ENCODE measurements around the gene GALC.

The GALC gene

GRCh38 chr14:87960013-87960787 is 32.8 kb downstream of the GALC start:
- TF ChIP-seq, protein P1, sequence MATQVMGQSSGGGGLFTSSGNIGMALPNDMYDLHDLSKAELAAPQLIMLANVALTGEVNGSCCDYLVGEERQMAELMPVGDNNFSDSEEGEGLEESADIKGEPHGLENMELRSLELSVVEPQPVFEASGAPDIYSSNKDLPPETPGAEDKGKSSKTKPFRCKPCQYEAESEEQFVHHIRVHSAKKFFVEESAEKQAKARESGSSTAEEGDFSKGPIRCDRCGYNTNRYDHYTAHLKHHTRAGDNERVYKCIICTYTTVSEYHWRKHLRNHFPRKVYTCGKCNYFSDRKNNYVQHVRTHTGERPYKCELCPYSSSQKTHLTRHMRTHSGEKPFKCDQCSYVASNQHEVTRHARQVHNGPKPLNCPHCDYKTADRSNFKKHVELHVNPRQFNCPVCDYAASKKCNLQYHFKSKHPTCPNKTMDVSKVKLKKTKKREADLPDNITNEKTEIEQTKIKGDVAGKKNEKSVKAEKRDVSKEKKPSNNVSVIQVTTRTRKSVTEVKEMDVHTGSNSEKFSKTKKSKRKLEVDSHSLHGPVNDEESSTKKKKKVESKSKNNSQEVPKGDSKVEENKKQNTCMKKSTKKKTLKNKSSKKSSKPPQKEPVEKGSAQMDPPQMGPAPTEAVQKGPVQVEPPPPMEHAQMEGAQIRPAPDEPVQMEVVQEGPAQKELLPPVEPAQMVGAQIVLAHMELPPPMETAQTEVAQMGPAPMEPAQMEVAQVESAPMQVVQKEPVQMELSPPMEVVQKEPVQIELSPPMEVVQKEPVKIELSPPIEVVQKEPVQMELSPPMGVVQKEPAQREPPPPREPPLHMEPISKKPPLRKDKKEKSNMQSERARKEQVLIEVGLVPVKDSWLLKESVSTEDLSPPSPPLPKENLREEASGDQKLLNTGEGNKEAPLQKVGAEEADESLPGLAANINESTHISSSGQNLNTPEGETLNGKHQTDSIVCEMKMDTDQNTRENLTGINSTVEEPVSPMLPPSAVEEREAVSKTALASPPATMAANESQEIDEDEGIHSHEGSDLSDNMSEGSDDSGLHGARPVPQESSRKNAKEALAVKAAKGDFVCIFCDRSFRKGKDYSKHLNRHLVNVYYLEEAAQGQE (IDR thresholded peaks at IDR 0.05; ENCODE audit: insufficient replicate concordance, low read depth) = no peak
- TF ChIP-seq SPI1 (IDR thresholded peaks at IDR 0.05; ENCODE audit: borderline replicate concordance, low read depth) (no peak), POLR2AphosphoS5 (IDR thresholded peaks at IDR 0.05; ENCODE audit: low read depth) (no peak), GABPA (IDR thresholded peaks at IDR 0.05; ENCODE audit: low read depth) (no peak), CTCF (IDR thresholded peaks at IDR 0.05; ENCODE audit: insufficient read depth, low read length) (no peak)
- H3K27ac ChIP-seq (replicated peaks) = no peak overlapping the region
- no peak for DNase-seq (ENCODE audit: low read depth in 1 of 2, low spot score in 1 of 2)
- no peak overlapping the region for H3K4me3 ChIP-seq (replicated peaks; ENCODE audit: insufficient read depth, low read length)
- H3K27me3 ChIP-seq (ENCODE audit: insufficient read depth, poor library complexity, severe bottlenecking) = no peaks in the 10 kb centered on the region

GRCh38 chr14:87955501-87955900 is 37.5 kb downstream of the GALC start:
- no peak for DNase-seq (ENCODE audit: low read depth in 1 of 2, low spot score in 1 of 2)
- Histone ChIP-seq H3K27ac (replicated peaks) (no peak overlapping the region), H3K27me3 (ENCODE audit: insufficient read depth, poor library complexity, severe bottlenecking) (no peaks in the 10 kb centered on the region), H3K4me3 (replicated peaks; ENCODE audit: insufficient read depth, low read length) (no peak overlapping the region)
- TF ChIP-seq, protein P1 (IDR thresholded peaks at IDR 0.05; ENCODE audit: insufficient replicate concordance, low read depth) = no peak
- TF ChIP-seq CTCF (IDR thresholded peaks at IDR 0.05; ENCODE audit: insufficient read depth, low read length) = no peak
- TF ChIP-seq POLR2AphosphoS5 (IDR thresholded peaks at IDR 0.05; ENCODE audit: low read depth) = no peak
- TF ChIP-seq SPI1 (IDR thresholded peaks at IDR 0.05; ENCODE audit: borderline replicate concordance, low read depth) = no peak
- TF ChIP-seq GABPA (IDR thresholded peaks at IDR 0.05; ENCODE audit: low read depth) = no peak

DNA sequence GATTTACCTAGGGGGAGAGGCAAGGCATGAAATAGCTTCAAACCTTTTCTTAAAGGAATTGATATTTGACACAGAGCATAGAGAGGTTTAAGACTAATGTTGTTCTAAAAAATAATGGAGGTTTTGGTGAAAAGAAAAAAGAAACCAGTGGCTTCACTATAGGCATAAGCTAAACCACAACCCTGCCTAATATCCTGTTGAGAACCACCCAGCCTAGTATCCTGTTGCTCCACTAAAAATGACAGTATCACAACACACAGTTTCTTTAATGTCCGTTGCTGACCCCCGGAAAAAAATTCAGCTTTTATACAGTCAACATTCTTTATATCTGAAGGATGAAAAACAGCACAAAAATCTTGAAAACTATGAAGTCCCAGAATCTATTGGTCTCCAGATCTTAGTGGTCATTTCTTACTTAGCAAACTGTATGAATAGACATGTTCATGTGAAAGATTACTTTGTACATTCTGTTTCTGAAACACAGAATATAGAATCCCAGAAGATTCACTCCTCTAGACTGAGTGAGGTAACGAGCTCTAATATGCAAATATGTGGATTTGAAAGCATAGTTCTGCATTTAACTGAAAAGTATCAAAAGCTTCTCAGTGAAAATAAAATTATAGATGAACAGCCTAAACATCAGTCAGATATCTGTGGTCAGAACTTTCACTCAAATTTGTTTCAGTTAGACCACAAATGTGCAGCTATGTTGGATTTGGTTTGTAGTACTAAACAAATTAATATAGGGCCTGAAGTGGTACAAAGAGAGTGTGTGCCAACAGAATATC is 40.5 kb downstream of the GALC start:
- Histone ChIP-seq H3K27me3 (ENCODE audit: insufficient read depth, poor library complexity, severe bottlenecking) (no peaks in the 10 kb centered on the region), H3K4me3 (replicated peaks; ENCODE audit: insufficient read depth, low read length) (no peak overlapping the region), H3K27ac (replicated peaks) (no peak overlapping the region)
- TF ChIP-seq SPI1 (IDR thresholded peaks at IDR 0.05; ENCODE audit: borderline replicate concordance, low read depth) = no peak
- no peak for TF ChIP-seq GABPA (IDR thresholded peaks at IDR 0.05; ENCODE audit: low read depth)
- no peak for TF ChIP-seq CTCF (IDR thresholded peaks at IDR 0.05; ENCODE audit: insufficient read depth, low read length)
- no peak for TF ChIP-seq POLR2AphosphoS5 (IDR thresholded peaks at IDR 0.05; ENCODE audit: low read depth)
- TF ChIP-seq, protein P1 (IDR thresholded peaks at IDR 0.05; ENCODE audit: insufficient replicate concordance, low read depth) = no peak
- no peak for DNase-seq (ENCODE audit: low read depth in 1 of 2, low spot score in 1 of 2)

Measured in HL-60 (cell line).